Measurements from ENCODE around the gene BCL6.

BCL6 gene

GRCh38 chr3:187762792-187763191 lies 17.5 kb upstream of the BCL6 start:
- no peak for DNase-seq (ENCODE audit: low spot score)

GRCh38 chr3:187759601-187760000 lies 14.3 kb upstream of the BCL6 start:
- no peak for DNase-seq (ENCODE audit: low spot score)

- DNase-seq (ENCODE audit: low spot score) = no peak
Observed at GRCh38 chr3:187758318-187758955, 13.2 kb upstream of the BCL6 start.

- no peak for DNase-seq (ENCODE audit: low spot score)
Observed at GRCh38 chr3:187753516-187753915, 8.2 kb upstream of the BCL6 start.

GRCh38 chr3:187750513-187751123 lies 5.3 kb upstream of the BCL6 start:
- DNase-seq (ENCODE audit: low spot score) = no peak

GRCh38 chr3:187750006-187750512 lies 4.8 kb upstream of the BCL6 start:
- DNase-seq (ENCODE audit: low spot score) = no peak

- DNase-seq (ENCODE audit: low spot score) = peak; percentile 86
Observed at GRCh38 chr3:187748050-187748481, 2.8 kb upstream of the BCL6 start.

GRCh38 chr3:187747506-187747905 lies 2.2 kb upstream of the BCL6 start:
- DNase-seq (ENCODE audit: low spot score) = no peak

- no peak for DNase-seq (ENCODE audit: low spot score)
Observed at GRCh38 chr3:187746442-187747281, 1.4 kb upstream of the BCL6 start.

GRCh38 chr3:187746059-187746441 lies 782 bp upstream of the BCL6 start:
- no peak for DNase-seq (ENCODE audit: low spot score)

GRCh38 chr3:187744169-187745151 lies 808 bp downstream of the BCL6 start:
- DNase-seq (ENCODE audit: low spot score) = peak; percentile 65

GRCh38 chr3:187743195-187744141 lies 1.8 kb downstream of the BCL6 start:
- peak; percentile 46 for DNase-seq (ENCODE audit: low spot score)

- no peak for DNase-seq (ENCODE audit: low spot score)
Observed at GRCh38 chr3:187742351-187743171, 2.7 kb downstream of the BCL6 start.

- peak; percentile 72 for DNase-seq (ENCODE audit: low spot score)
Observed at GRCh38 chr3:187741403-187742350, 3.6 kb downstream of the BCL6 start.

- DNase-seq (ENCODE audit: low spot score) = peak; percentile 68
Observed at GRCh38 chr3:187740421-187741399, 4.6 kb downstream of the BCL6 start.

GRCh38 chr3:187739561-187740332 lies 5.5 kb downstream of the BCL6 start:
- DNase-seq (ENCODE audit: low spot score) = peak; percentile 84
